Measurements from ENCODE around the gene GDPGP1.

- TF ChIP-seq CTCF (IDR thresholded peaks at IDR 0.05) (no peak), POLR2A (IDR thresholded peaks at IDR 0.05) (no peak)
Measured at GRCh38 chr15:90230610-90231009, 3.4 kb upstream of the GDPGP1 start.

Data from breast epithelium (tissue), 3 donors.